KMS-11 (cell line): ENCODE measurements around the gene MRPS10.

ENCODE experiments used
- H2AFZ ChIP-seq: fragments of 200-600 bp; sonication (generic); 2 replicates; pipeline ENCODE4 v1.6.1; 2016; ENCODE audit warnings: antibody characterized with exemption, mixed run types, low read depth
- H3K27ac ChIP-seq: fragments of 200-600 bp; sonication (generic); 2 replicates; pipeline ENCODE4 v1.6.1; 2016; ENCODE audit warnings: mild to moderate bottlenecking, mixed run types
- H3K27me3 ChIP-seq: fragments of 200-600 bp; sonication (generic); 2 replicates; pipeline ENCODE4 v1.6.1; 2017; ENCODE audit warnings: mild to moderate bottlenecking, low read depth, mixed run types, moderate library complexity; ENCODE audit not compliant: insufficient read depth
- H3K36me3 ChIP-seq: fragments of 200-600 bp; sonication (generic); 2 replicates; pipeline ENCODE4 v1.6.1; 2017; ENCODE audit warnings: mild to moderate bottlenecking, mixed run types; ENCODE audit not compliant: insufficient read depth
- H3K4me1 ChIP-seq: fragments of 200-600 bp; sonication (generic); 2 replicates; pipeline ENCODE4 v1.6.1; 2016; ENCODE audit warnings: mild to moderate bottlenecking, low read depth, mixed run types; ENCODE audit not compliant: poor library complexity, severe bottlenecking
- H3K4me2 ChIP-seq: fragments of 200-600 bp; sonication (generic); 2 replicates; pipeline ENCODE4 v1.7.0; 2016; ENCODE audit warnings: mild to moderate bottlenecking, mixed run types
- H3K4me3 ChIP-seq: fragments of 200-600 bp; sonication (generic); IDR thresholded peaks from 2 replicates; pipeline ENCODE4 v1.6.1; 2017; ENCODE audit warnings: low read depth, low read length, mixed read lengths; ENCODE audit not compliant: insufficient read depth
- H3K79me2 ChIP-seq: fragments of 200-600 bp; sonication (generic); 2 replicates; pipeline ENCODE4 v1.6.1; 2016; ENCODE audit warnings: low read depth, mixed run types; ENCODE audit not compliant: insufficient read depth
- H3K9ac ChIP-seq: fragments of 200-600 bp; sonication (generic); 2 replicates; pipeline ENCODE4 v1.6.1; 2016; ENCODE audit warnings: mild to moderate bottlenecking, mixed run types
- H4K20me1 ChIP-seq: fragments of 200-600 bp; sonication (generic); 2 replicates; pipeline ENCODE4 v1.6.1; 2016; ENCODE audit warnings: mild to moderate bottlenecking, mixed run types; ENCODE audit not compliant: insufficient read depth
- CTCF ChIP-seq: fragments of 200-600 bp; sonication (generic); conservative IDR thresholded peaks from 2 replicates; pipeline ENCODE4 v1.6.1; 2017; ENCODE audit warnings: low read depth, mild to moderate bottlenecking, antibody characterized with exemption, low read length, moderate library complexity, mixed read lengths

MRPS10 gene

GRCh38 chr6:42251911-42252637 lies 34.4 kb upstream of the MRPS10 start:
- no peak for TF ChIP-seq CTCF
- H3K4me1 ChIP-seq, result no peaks in the 10 kb centered on the region
- H3K79me2 ChIP-seq, result no peaks in the 10 kb centered on the region
- H4K20me1 ChIP-seq, result no peaks in the 10 kb centered on the region
- H2AFZ ChIP-seq, result no peak overlapping the region
- no peaks in the 10 kb centered on the region for H3K36me3 ChIP-seq
- H3K27ac ChIP-seq, result no peak overlapping the region
- H3K27me3 ChIP-seq, result no peaks in the 10 kb centered on the region
- H3K4me3 ChIP-seq, result no peak overlapping the region
- no peak overlapping the region for H3K9ac ChIP-seq
- H3K4me2 ChIP-seq, result no peak overlapping the region

GRCh38 chr6:42251500-42251899 lies 33.8 kb upstream of the MRPS10 start:
- H3K79me2 ChIP-seq, result no peaks in the 10 kb centered on the region
- no peak for TF ChIP-seq CTCF
- H3K9ac ChIP-seq, result no peak overlapping the region
- no peak overlapping the region for H3K4me3 ChIP-seq
- no peak overlapping the region for H3K27ac ChIP-seq
- no peak overlapping the region for H3K4me2 ChIP-seq
- no peaks in the 10 kb centered on the region for H3K27me3 ChIP-seq
- H2AFZ ChIP-seq, result no peak overlapping the region
- no peaks in the 10 kb centered on the region for H4K20me1 ChIP-seq
- no peaks in the 10 kb centered on the region for H3K4me1 ChIP-seq
- H3K36me3 ChIP-seq, result no peaks in the 10 kb centered on the region

- H3K4me3 ChIP-seq, result no peak overlapping the region
- H3K36me3 ChIP-seq, result no peaks in the 10 kb centered on the region
- H3K27me3 ChIP-seq, result no peaks in the 10 kb centered on the region
- no peak overlapping the region for H3K9ac ChIP-seq
- no peak overlapping the region for H3K27ac ChIP-seq
- no peak overlapping the region for H2AFZ ChIP-seq
- H3K4me2 ChIP-seq, result no peak overlapping the region
- no peak for TF ChIP-seq CTCF
- no peaks in the 10 kb centered on the region for H3K4me1 ChIP-seq
- no peaks in the 10 kb centered on the region for H3K79me2 ChIP-seq
- no peaks in the 10 kb centered on the region for H4K20me1 ChIP-seq
Measured at GRCh38 chr6:42250274-42250931, 32.7 kb upstream of the MRPS10 start.

- no peaks in the 10 kb centered on the region for H3K27me3 ChIP-seq
- no peaks in the 10 kb centered on the region for H3K36me3 ChIP-seq
- H2AFZ ChIP-seq, result no peak overlapping the region
- H3K4me1 ChIP-seq, result no peaks in the 10 kb centered on the region
- no peak for TF ChIP-seq CTCF
- no peaks in the 10 kb centered on the region for H4K20me1 ChIP-seq
- no peak overlapping the region for H3K4me3 ChIP-seq
- no peaks in the 10 kb centered on the region for H3K79me2 ChIP-seq
- no peak overlapping the region for H3K27ac ChIP-seq
- H3K9ac ChIP-seq, result no peak overlapping the region
- no peak overlapping the region for H3K4me2 ChIP-seq
Measured at GRCh38 chr6:42249279-42249678, 31.6 kb upstream of the MRPS10 start.
